Vagina (tissue), 2 donors: ENCODE results near the gene MDP1. TPM values are rescaled to one million over a fixed set of nuclear protein-coding genes. Genes with fewer than 3 reads are reported as not detected.

Experiments
- DNase-seq, 2 donors: peaks; one replicate each; pipeline ENCODE4 v3.0.0-alpha.2; 2017; ENCODE audit errors: extremely low spot score in 2 of 2
- H3K27ac ChIP-seq: fragments of 200-600 bp; sonication (generic); one replicate; pipeline ENCODE4 v1.5.1; 2019
- H3K27me3 ChIP-seq: fragments of 200-600 bp; sonication (generic); one replicate; pipeline ENCODE4 v1.5.1; 2019
- H3K36me3 ChIP-seq, 2 donors: fragments of 200-600 bp; sonication (generic); one replicate each; pipeline ENCODE4 v1.5.1; 2017 to 2019
- H3K4me1 ChIP-seq: fragments of 200-600 bp; sonication (generic); one replicate; pipeline ENCODE4 v1.5.1; 2019
- H3K4me3 ChIP-seq, 2 donors: fragments of 200-600 bp; sonication (generic); 1 replicate in 1 of 2; 2 replicates in 1 of 2; pipeline ENCODE4 v1.5.1; 2016 to 2019
- H3K9me3 ChIP-seq: fragments of 200-600 bp; sonication (generic); one replicate; pipeline ENCODE4 v1.5.1; 2019
- CTCF ChIP-seq, 3 experiments: fragments of 450-650 bp in 2 of 3; fragments of 200-600 bp in 1 of 3; sonication (generic) in 1 of 3; IDR thresholded peaks; one replicate each; pipeline ENCODE4 v1.5.1; 2017 to 2019; ENCODE audit warnings: antibody characterized with exemption in 3 of 3, mild to moderate bottlenecking in 2 of 3, moderate library complexity in 2 of 3
- POLR2A ChIP-seq, 2 donors: fragments of 450-650 bp; IDR thresholded peaks; one replicate each; pipeline ENCODE4 v1.6.1; 2017; ENCODE audit warnings: antibody characterized with exemption in 2 of 2, mild to moderate bottlenecking in 2 of 2, moderate library complexity in 2 of 2
- POLR2AphosphoS5 ChIP-seq, 2 donors: sonication (generic); formaldehyde crosslinking; IDR thresholded peaks; one replicate each; pipeline ENCODE4 v1.9.0; 2017; ENCODE audit warnings: antibody characterized with exemption in 2 of 2, mild to moderate bottlenecking in 2 of 2, low read depth in 1 of 2; ENCODE audit not compliant: insufficient read depth in 1 of 2
- intact Hi-C: fragments of 100-400 bp; cut with DNase I; formaldehyde crosslinking; loops from one replicate; pipeline ENCODE4 v1.15.1; 2023
- total RNA-seq: library from RNA; depleted of rRNA; stranded (reverse); fragments of >200 nt; gene quantifications from one replicate; pipeline ENCODE4 v1.2.3, GENCODE V29; 2016

Gene MDP1
- total RNA-seq, 1 donor from 2014 or later = 32.7 TPM

GRCh38 chr14:24183014-24183481, 32.8 kb downstream of the MDP1 start:
- Histone ChIP-seq H3K27me3 (no peaks in the 10 kb centered on the region), H3K4me3 (no peak overlapping the region), H3K36me3 (peaks cover 0 to 40% of the 10 kb centered on the region in 2 donors), H3K9me3 (no peaks in the 10 kb centered on the region), H3K27ac (no peak overlapping the region), H3K4me1 (peaks cover 24% of the 10 kb centered on the region)
- no peak for DNase-seq
- TF ChIP-seq POLR2AphosphoS5 (IDR thresholded peaks at IDR 0.05; ENCODE audit: insufficient read depth in 1 of 2, low read depth in 1 of 2) (no peak), POLR2A (IDR thresholded peaks at IDR 0.05) (no peak), CTCF (IDR thresholded peaks at IDR 0.05) (no peak)
- intact Hi-C loops = no loop called here

GRCh38 chr14:24182110-24182882, 33.6 kb downstream of the MDP1 start:
- H3K4me3 ChIP-seq = no peak overlapping the region
- H3K4me1 ChIP-seq = peaks cover 16% of the 10 kb centered on the region
- no peaks in the 10 kb centered on the region for H3K9me3 ChIP-seq
- no peak overlapping the region for H3K27ac ChIP-seq
- no peaks in the 10 kb centered on the region for H3K27me3 ChIP-seq
- H3K36me3 ChIP-seq = peaks cover 0 to 40% of the 10 kb centered on the region in 2 donors
- intact Hi-C loops = no loop called here
- no peak for DNase-seq
- TF ChIP-seq POLR2AphosphoS5 (IDR thresholded peaks at IDR 0.05; ENCODE audit: insufficient read depth in 1 of 2, low read depth in 1 of 2) = no peak
- TF ChIP-seq POLR2A (IDR thresholded peaks at IDR 0.05) = no peak
- TF ChIP-seq CTCF (IDR thresholded peaks at IDR 0.05) = no peak

- H3K4me3 ChIP-seq = no peak overlapping the region
- H3K9me3 ChIP-seq = no peaks in the 10 kb centered on the region
- peaks cover 14% of the 10 kb centered on the region for H3K4me1 ChIP-seq
- intact Hi-C loops = no loop called here
- no peak for DNase-seq
- TF ChIP-seq POLR2A (IDR thresholded peaks at IDR 0.05) (no peak), POLR2AphosphoS5 (IDR thresholded peaks at IDR 0.05; ENCODE audit: insufficient read depth in 1 of 2, low read depth in 1 of 2) (no peak), CTCF (IDR thresholded peaks at IDR 0.05) (no peak)
- no peak overlapping the region for H3K27ac ChIP-seq
- H3K27me3 ChIP-seq = no peaks in the 10 kb centered on the region
- H3K36me3 ChIP-seq = peaks cover 0 to 40% of the 10 kb centered on the region in 2 donors
Measured at GRCh38 chr14:24181371-24182077, 34.3 kb downstream of the MDP1 start.

- Histone ChIP-seq H3K4me3 (no peak overlapping the region), H3K36me3 (peaks cover 0 to 29% of the 10 kb centered on the region in 2 donors), H3K9me3 (no peaks in the 10 kb centered on the region), H3K4me1 (peaks cover 14% of the 10 kb centered on the region), H3K27me3 (no peaks in the 10 kb centered on the region), H3K27ac (peak overlapping the region; percentile 86)
- TF ChIP-seq POLR2A (IDR thresholded peaks at IDR 0.05) (no peak), POLR2AphosphoS5 (IDR thresholded peaks at IDR 0.05; ENCODE audit: insufficient read depth in 1 of 2, low read depth in 1 of 2) (peak in 1 of 2 donors; percentile 52), CTCF (IDR thresholded peaks at IDR 0.05) (no peak)
- intact Hi-C loops = no loop called here
- no peak for DNase-seq
Measured at GRCh38 chr14:24179961-24180796, 35.7 kb downstream of the MDP1 start.
